ENCODE data around the gene SLC12A6.
"Not testable (repeated sequence)": the region's sequence is repeated elsewhere in the genome, so short reads cannot be mapped to it uniquely, and the experiment has no call there.

Gene SLC12A6

DNA sequence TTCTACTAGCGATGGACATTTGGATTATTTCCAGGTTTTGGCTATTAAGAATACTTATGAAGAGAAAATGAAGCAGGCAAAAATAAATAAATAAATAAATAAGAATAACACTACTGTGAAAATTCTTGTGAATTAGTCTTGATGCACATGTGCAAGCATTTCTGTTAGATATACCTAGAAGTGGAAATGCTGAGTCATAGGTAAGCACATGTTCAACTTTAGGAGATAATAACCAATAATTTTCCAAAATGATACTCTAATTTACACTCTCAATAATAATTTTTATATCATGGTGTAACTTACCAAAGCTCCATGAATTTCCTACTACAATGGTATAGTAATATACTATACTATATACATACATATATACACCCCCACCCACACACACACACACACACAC lies 89.4 kb downstream of the SLC12A6 start:
- DNase-seq, result no peak

DNA sequence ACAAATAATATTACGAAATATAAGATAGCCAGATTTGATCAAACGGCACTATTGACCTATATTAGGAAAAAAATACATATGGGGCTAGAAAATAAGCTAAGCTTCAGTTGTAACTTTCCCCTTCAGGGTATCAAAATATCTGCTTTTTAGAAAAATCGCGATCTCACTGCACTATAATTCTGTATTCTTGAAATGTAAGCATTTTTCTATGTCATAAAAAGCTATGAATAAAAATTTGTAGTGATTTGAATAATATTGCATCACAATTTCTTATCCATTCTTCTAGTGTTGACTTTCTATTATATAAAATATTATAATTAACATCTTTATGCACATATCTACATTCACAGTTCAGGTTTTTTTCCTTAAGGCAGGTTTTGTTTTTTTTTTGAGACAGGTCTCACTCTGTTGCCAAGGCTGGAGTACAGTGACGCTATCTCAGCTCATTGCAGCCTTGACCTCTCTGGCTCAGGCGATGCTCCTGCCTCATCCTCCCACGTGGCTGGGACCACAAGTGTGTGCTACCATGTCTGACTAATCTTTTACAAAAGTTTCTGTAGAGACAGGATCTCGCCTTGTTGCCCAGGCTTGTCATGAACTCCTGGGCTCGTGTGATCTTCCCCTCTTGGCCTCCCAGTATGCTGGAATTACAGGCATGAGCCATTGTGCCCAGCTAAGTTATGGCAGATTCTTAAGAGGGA lies 91.2 kb downstream of the SLC12A6 start:
- DNase-seq, result no peak

DNA sequence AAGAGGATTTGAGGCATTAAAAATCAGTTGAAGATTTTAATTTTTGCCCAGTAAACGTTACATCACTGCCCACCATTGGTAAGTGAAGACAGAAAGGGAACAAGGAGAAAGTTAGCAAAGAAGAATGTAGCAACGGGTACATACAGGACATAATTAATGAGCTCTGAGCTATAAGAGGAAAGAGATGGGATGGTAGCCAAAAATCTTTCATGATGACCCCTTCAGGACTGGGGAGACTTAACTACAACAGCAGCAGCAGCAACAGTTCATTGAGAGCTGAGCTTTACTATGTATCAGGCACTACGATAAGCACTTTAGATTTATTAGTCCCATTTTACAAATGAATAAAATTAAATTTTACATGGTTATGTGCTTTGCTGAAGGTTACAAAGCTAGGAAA lies 94.4 kb downstream of the SLC12A6 start:
- DNase-seq, result no peak

DNA sequence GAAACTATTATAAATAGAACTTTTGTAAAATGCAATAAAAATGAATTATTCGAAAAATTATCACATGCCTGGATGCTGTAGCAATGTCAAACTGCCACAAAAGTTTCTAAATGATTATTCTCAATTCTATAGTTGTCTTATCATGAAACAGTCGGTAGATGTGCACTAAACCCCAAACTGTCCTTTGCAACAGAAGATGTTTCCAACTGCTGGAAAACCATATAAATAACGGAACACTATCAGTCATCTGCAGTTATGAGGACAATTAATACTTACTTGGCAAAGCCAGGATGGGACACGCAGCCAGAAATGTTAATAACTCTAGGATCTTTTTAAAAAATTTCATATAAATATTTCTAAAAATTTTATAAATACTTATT lies 95.3 kb downstream of the SLC12A6 start:
- no peak for DNase-seq

DNA sequence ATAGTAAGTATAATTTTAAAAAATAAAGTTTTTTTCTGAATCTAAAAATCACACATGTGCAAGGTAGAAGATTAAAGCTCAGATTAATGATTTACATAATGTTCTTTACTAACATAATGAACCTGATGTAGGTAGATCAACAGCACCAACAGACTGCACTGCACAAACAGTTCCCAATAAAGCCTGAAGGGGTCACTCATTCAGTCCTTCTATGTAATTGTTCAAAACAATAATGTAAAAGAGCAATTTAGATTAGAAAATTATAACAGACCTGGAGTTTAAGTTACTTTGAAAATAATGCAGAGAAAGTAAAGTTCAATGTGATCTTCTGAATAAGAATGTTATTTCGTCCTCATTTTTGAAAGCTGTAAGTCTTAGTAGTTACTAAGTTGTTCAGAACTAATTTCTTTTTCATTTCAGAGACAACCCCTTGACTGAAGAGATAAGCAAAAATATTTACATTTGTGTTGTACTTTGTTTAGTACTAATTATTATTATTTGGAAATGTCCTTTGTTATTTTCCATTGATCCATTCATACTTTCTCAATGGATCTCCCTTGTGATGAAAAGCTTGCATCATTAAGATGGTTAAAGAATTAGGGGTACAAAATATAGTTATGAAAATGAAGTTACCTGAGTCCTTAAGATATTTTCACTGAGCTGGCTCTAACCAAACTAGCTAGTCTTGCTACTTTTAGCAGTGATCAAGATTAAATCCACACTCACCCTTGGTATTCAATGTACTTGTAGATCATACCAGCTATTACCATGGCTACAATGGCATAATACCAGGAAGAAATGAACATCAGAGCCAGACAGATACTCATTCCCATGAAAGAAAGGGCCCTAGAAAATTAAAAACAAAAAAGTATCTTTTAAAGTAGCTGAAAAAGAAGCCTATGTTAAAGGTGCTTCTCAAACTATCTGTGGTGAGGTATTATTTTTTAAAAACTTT lies 95.9 kb downstream of the SLC12A6 start:
- peak; percentile 37 for DNase-seq

GRCh38 chr15:34240537-34240936 lies 97.0 kb downstream of the SLC12A6 start:
- no peak for DNase-seq

DNA sequence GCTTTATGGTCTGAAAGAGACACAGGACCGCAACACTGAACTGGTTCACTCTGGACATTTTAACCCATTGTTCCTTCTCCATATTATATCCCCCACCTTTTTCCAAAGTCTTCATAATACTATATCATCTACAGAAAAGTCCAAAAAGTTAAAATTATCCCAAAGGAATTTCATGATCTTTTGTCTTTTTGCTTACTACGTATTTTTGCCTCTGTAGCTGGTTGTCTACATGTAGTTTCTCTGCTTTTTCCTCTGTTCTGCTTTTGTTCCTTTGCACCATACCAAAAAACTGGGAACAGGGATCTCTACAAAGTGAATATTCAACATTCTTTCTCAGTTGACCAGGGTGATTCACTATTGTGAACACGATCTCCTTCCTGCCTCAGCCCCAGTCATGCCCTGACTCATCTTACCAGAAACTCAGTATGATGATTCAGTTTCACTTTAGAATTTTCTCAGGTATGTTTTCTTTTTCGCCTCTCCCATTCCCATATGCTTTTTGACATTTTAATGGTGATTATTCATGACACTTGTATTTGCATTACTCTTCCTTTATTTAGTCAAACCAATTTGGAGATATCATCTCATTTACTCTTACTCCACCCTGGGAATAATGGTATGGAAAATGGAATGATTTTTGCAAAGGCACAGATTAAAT lies 98.3 kb downstream of the SLC12A6 start:
- no peak for DNase-seq

- DNase-seq, result no peak
Observed at GRCh38 chr15:34233614-34234013, 104.0 kb downstream of the SLC12A6 start.

DNA sequence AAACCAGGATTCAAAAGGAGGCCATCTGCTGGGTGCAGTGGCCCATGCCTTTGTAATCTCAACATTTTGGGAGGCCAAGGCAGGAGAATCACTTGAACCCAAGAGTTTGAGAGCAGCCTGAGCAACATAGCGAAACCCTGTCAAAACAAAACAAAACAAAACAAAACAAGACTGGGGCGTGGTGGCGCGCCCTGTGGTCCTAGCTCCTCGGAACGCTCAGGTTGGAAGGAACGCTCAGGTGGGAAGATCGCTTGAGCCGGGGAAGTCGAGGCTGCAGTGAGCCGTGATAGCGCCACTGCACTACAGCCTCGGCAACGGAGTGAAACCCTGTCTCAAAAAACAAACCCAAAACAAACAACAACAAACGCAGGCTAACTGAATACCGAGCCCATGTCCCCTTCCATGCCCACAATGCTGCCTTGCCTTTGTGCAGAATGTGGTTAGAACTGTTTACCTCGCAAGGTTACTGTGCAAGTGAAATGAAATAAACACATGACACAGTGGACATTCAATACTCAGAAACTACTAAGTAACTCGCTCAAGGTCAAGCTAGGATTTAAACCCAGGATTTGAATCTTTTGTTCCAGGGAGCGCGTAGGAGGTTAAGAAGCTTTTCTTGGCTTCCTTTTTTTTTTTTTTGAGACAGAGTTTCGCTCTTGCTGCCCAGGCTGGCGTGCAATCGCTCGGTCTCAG lies 113.5 kb downstream of the SLC12A6 start:
- no peak for DNase-seq

DNA sequence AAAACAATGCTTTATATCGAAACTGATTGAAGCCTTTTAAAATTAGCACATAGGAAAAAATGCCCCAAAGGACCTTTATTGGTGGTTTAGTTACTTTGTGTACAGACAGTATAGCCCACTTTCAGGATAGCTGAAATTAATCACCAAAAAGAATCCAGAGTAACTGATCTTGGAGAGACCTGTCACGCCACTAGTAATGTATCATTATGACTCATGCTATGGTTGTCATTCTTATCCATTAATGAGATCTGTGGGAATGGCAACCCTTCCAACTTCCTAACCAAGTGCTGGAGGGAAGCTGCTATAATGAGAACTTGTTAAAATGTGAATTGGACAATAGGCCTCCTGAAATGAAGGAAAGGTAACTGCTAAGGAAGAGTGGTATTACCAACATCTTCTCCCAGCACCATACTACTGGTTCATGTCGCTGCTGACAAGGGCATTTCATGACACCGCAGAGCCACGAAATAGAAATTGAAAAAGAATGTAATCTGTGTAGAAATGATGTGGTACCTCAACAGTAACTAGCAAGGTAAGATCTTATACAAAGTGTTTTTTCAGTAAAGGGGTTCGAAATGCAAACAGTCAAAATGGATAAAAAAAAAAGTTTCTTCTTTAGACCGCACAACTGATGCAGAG lies 119.9 kb downstream of the SLC12A6 start:
- DNase-seq, result no peak

- DNase-seq, result no peak
Observed at GRCh38 chr15:34216527-34217270, 120.9 kb downstream of the SLC12A6 start.

GRCh38 chr15:34214135-34214534 lies 123.4 kb downstream of the SLC12A6 start:
- DNase-seq, result no peak

GRCh38 chr15:34213690-34214089 lies 123.9 kb downstream of the SLC12A6 start:
- DNase-seq, result no peak

- peak; percentile 89 for DNase-seq
Observed at GRCh38 chr15:34209421-34210282, 127.9 kb downstream of the SLC12A6 start, which contains the start of gene KATNBL1. TSS of gene KATNBL1 (minus strand) at chr15:34210096. CDS start at chr15:34163676, 46,420 bp downstream.

GRCh38 chr15:34206011-34206410 lies 131.6 kb downstream of the SLC12A6 start:
- DNase-seq, result no peak

- DNase-seq, result no peak
Observed at GRCh38 chr15:34203936-34204335, 133.6 kb downstream of the SLC12A6 start.

DNA sequence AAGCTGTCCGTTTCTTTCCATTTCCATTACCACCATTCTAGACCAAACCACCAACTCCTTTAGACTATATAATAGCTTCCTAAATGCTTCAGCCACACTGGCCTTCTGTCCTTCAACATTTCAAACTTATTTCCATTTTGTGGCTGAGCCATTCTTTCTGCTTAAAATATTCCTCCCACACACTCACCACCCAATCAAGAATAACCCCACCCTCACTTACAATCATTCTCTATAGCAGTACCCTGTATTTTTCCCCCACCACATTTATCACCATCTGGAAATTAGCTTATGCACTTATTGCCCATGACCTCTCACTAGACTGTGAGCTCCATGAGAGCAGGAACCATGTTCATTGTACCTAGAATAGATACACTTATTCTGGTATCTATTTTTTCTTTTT lies 134.3 kb downstream of the SLC12A6 start:
- no peak for DNase-seq

DNA sequence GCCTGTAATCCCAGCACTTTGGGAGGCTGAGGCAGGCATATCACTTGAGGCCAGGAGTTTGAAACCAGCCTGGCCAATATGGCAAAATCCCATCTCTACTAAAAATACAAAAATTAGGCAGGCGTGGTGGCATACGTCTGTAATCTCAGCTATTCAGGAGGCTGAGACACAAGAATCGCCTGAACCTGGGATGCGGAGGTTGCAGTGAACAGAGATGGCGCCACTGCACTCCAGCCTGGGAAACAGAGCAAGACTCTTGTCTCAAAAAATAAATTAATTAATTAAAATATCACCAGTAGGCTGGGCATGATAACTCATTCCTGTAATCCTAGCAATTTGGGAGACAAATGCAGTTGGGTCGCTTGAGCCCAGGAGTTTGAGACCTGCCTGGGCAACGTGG lies 144.3 kb downstream of the SLC12A6 start:
- DNase-seq, result not testable (repeated sequence)

DNA sequence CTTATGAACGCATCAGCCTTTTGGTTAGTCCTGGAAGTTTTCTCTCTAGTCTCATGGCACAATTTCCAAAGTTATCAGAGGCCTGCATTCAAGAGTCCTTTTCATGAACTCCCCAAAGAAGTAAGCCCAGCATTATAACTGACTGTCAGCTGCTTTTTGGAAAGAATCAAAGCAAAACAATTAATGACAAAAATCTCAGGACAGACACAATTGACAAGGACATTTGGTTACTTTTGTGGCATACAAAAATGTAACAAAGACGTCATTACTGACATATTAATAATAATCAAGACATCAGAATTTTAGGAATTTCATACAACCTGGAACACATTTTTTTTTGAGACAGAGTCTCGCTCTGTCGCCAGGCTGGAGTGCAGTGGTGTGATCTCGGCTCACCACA lies 148.9 kb downstream of the SLC12A6 start:
- DNase-seq, result no peak

DNA sequence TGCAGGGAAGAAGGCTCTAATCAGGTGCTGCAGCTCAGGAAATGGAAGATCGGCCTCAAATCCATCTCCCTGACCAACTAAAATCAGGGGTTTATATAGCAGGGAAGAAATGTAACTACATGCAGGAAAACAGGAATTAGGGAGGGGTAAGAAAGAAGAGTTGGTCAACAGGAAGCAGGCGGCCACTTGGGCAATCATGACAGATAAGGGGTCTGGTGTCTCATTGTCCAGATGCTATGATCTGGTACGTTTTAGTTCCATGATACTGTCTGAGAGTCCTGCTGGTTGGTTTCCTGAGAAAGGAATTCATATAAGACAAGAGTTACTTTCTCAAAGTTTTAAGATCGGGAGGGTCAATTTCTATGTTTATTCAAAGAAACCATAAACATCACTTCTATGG lies 151.9 kb downstream of the SLC12A6 start:
- no peak for DNase-seq

DNA sequence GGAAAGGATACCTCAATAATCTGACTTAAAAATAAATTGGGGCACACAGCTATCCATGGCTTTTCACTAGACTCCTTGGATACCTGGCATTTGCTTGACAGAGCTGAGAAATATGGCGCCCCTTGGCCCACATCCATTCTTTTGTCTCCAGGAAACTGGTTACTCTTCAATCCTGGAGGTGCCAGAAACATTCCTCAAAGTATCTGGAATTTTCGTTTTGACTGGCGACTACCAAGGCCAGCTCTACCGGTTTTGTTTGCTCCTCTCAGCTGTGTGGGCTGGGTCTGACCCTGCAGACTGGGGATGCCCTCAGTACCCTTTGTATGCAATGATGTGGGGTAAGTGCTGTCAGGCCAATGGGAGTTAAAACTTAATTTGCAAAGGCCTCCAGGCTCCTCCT lies 154.6 kb downstream of the SLC12A6 start:
- no peak for DNase-seq

Data from NCI-H1694 (cell line).